Peyer's patch (tissue), 4 donors: ENCODE measurements around the gene ADCY2.

Experiments
- CTCF ChIP-seq, 6 experiments: fragments of 450-650 bp in 4 of 6; fragments of 200-600 bp in 2 of 6; sonication (generic) in 1 of 6; IDR thresholded peaks; one replicate each; pipeline ENCODE4 v1.5.1; 2017 to 2019; ENCODE audit warnings: antibody characterized with exemption in 6 of 6, mild to moderate bottlenecking in 3 of 6, moderate library complexity in 1 of 6
- POLR2A ChIP-seq, 2 donors: fragments of 450-650 bp; IDR thresholded peaks; one replicate each; pipeline ENCODE4 v1.5.1; 2017; ENCODE audit warnings: antibody characterized with exemption in 2 of 2, mild to moderate bottlenecking in 2 of 2, moderate library complexity in 2 of 2

- TF ChIP-seq CTCF (IDR thresholded peaks at IDR 0.05), result no peak
- no peak for TF ChIP-seq POLR2A (IDR thresholded peaks at IDR 0.05)
Observed at GRCh38 chr5:7686794-7687193, 290.9 kb downstream of the ADCY2 start.
